GM21526 (cell line): Measurements from ENCODE around the gene NUP54.

Source experiments
- ATAC-seq: cut with Tn5 transposase; IDR thresholded peaks from one replicate; pipeline ENCODE4 v1.9.1; 2021; ENCODE audit warnings: moderate library complexity; ENCODE audit not compliant: unreplicated experiment, low FRiP score

The NUP54 gene, protein sequence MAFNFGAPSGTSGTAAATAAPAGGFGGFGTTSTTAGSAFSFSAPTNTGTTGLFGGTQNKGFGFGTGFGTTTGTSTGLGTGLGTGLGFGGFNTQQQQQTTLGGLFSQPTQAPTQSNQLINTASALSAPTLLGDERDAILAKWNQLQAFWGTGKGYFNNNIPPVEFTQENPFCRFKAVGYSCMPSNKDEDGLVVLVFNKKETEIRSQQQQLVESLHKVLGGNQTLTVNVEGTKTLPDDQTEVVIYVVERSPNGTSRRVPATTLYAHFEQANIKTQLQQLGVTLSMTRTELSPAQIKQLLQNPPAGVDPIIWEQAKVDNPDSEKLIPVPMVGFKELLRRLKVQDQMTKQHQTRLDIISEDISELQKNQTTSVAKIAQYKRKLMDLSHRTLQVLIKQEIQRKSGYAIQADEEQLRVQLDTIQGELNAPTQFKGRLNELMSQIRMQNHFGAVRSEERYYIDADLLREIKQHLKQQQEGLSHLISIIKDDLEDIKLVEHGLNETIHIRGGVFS

GRCh38 chr4:76148142-76148865 lies at the start of gene NUP54:
Gene NUP54, minus strand, starts transcription at chr4:76148397. Its CDS starts 23 bp downstream, at chr4:76148374.
- ATAC-seq: peak; percentile 99

DNA sequence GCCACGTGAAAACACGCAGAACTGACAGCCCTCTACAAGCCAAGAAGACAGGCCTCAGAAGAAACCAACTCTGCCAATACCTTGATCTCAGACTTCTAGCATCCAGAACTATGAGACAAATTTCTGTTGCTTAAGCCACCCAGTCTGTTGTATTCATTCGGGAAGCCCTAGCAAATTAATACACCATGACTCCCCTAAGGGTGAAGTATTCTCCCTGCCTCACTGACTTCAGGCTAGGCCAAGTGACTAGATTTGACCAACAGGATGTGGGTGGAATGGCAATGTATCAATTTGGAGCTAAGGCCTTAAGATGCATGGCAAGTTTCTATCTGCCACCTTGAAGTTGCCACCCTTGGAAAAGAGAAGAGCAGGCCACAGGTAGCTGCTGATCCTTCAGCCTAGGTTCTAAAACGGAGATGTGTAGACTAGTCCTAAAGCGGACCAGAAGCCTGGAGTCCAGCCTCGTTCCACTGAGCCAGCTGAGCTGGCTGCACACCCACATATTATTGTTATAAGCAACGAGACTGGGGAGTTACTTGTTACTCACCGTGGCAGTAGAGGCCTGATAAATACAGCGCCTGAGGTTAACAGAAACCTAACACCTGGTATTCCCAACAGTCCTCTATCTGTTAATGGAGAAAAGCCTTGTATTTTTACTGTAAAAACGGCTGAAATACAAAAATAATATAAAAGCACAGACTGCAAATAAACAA lies 49.0 kb upstream of the NUP54 start:
- ATAC-seq: no peak

DNA sequence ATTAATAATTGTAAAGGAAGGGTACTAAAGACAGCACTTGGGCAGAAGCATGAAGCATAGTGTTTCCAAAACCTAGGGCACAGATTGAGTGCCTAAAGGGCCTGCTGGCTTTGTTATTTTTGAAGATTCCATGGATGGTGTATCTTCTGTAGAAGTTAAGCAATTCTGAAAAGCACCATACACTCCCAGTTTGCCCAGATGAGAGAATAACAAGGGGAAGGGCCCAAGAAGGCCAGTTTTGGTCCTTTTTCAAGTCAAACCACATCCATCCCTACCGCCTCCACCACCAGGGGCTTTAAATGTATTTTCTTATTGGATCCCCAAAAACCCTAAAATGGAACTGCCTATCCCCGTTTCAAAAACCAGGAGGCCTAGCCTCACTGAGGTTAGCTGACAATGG lies 48.2 kb upstream of the NUP54 start:
- no peak for ATAC-seq

- ATAC-seq: no peak
Observed at GRCh38 chr4:76195326-76195725, 47.1 kb upstream of the NUP54 start.

DNA sequence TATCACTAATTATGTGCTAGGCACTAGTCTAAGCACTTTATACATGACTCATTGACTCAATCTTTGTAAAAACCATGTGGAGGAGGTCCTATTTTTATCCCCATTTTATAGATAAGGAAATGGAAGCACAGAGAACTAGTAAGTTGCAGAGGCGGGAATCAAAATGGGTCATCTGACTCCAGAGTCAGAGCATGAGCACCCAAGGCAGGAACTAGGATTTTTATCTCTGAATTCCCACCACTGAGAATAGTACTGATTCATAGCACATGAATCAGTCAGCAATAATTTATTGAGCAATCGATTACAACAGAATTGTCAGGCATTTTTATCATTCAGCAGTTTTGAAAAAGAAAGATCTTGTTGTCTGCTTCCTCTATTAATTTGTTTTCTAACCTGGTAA lies 46.1 kb upstream of the NUP54 start:
- no peak for ATAC-seq

DNA sequence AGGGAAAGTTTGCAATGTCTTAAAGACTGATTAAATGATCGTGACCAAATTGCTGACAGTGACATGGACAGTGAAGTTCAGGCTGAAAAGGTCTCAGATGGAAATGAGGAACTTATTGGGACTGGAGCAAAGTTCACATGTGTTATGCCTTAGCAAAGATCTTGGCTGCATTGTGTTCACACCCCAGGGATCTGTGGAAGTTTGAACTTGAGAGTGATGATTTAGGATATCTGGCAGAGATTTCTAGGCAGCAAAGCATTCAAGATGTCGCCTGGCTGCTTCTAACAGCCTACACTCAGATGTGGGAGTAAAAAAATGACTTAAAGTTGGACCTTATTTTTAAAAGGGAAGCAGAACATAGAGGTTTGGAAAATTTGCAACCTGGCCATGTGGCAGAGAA lies 44.0 kb upstream of the NUP54 start:
- no peak for ATAC-seq

DNA sequence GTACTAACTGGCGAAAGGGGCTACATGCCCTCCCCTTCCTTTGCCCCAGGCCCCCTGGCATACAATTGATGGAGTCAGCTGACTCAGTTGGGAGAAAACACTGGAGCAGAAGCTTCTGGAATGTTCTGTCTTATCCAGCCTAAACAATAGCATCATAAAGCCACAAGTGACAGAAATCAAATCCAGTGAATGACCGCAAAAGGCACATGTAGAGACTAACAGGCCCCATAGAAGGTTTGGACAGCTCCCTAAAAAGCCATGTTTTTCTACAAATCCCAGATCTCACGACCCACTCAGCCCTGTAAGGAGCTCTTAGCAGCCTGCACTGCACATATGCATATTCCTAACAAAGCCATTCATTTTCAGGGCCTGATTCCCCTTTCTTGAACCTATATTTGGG lies 40.4 kb upstream of the NUP54 start:
- no peak for ATAC-seq

DNA sequence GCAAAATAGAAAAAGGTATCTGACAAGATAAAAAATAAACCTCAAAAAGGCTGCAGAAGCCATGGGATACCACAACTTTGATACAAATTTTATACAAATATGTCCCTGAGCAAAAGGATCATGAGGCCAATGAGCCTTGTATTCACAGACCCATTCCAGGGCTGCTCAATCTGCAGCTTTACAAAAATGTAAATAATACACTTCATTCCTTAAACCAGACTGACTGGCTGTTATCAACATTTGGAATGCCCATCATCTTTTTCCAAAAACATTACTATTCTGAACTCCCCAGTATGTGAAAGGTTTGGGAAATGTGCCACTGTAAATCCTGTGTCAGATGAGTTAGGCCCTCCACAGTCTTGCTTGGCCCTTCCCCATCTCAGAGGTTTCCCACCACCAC lies 40.0 kb upstream of the NUP54 start:
- no peak for ATAC-seq

DNA sequence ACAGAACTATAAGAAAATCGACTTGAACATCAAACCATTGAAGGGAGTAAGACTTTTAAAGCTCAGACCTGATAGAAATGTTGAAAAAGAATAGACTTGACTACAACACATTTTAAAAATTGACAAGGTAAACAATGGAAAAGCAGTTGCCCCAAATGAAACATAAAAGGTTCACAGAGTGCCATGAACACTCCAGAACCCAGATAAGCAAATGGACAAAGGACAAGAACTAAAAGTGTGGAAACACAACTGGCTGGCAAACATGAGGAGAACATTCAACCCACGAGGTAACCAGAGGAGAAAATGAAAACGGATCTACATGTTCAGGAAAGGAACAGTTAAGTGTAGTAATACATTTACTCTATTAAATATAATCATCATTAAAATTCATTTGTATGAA lies 39.0 kb upstream of the NUP54 start:
- no peak for ATAC-seq

DNA sequence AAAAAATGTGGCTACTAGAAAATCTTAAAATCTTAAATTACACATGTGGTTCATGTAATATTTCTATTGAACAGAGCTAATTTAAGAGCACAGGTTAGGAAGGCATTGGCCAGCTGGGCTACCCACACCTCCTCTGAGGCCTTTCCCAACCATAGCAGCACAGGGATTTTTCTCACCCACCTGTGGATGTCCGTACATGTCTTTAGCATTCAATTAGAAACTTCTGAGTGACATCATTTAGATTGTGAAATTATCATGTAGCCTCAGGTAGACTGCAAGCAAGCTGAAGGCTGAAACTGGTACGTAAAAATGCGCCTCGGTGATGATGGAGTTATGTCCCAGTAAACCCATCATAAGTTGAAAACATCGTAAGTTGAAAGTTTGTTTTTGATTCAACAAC lies 34.3 kb upstream of the NUP54 start:
- ATAC-seq: no peak

- ATAC-seq: peak; percentile 86
Observed at GRCh38 chr4:76179398-76180318, 31.5 kb upstream of the NUP54 start.

DNA sequence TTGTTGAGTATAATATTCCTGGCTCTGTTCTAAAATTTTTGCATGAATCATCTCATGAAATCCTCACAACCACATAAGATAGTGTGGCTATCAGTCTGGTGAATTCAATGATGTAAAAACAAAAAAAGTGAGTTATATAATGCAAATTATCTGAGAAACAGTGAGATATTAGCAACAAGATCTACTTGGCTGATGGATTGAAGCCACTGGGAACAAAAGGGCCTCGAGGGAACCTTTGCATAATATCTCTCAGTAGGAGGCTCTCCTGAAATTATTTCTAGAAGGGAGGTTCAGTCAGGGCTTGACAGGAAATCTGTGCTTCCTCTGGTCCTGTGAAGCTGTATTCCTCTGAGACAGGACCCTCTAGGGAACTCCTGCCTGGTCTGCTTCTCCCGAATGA lies 30.1 kb upstream of the NUP54 start:
- ATAC-seq: no peak

- ATAC-seq: no peak
Observed at GRCh38 chr4:76177709-76178108, 29.5 kb upstream of the NUP54 start.

GRCh38 chr4:76175336-76175735 lies 27.1 kb upstream of the NUP54 start:
- ATAC-seq: no peak

- ATAC-seq: no peak
Observed at GRCh38 chr4:76174216-76174615, 26.0 kb upstream of the NUP54 start.

GRCh38 chr4:76168688-76169087 lies 20.5 kb upstream of the NUP54 start:
- ATAC-seq: no peak

- no peak for ATAC-seq
Observed at GRCh38 chr4:76166480-76166879, 18.3 kb upstream of the NUP54 start.

GRCh38 chr4:76160355-76160754 lies 12.2 kb upstream of the NUP54 start:
- ATAC-seq: no peak

DNA sequence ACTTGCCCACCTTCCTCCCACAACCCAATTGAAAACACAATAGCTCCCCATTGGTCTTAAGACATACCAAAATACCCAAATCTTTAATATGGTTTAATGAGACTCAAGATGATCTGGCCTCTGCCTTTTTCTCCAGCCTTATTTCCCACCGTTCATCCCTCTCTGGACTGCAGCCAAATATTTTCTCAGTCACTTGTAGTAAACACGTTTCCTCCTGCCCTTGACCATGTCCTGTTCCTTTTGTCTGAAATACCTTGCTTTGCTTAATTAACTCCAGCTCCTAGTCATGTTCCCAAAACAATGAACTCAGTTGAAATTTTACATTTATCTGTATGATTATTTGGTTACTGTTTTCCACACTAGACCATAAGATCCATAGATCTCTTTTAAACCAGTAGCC lies 8.4 kb upstream of the NUP54 start:
- no peak for ATAC-seq

- no peak for ATAC-seq
Observed at GRCh38 chr4:76155979-76156378, 7.8 kb upstream of the NUP54 start.
